HG03575 (cell line): ENCODE results near the gene HS1BP3.

ENCODE experiments used
- ATAC-seq: cut with Tn5 transposase; IDR thresholded peaks from one replicate; pipeline ENCODE4 v1.9.1; 2021; ENCODE audit not compliant: unreplicated experiment, insufficient number of reproducible peaks, low FRiP score; ENCODE audit errors: extremely low read depth

Gene HS1BP3

DNA sequence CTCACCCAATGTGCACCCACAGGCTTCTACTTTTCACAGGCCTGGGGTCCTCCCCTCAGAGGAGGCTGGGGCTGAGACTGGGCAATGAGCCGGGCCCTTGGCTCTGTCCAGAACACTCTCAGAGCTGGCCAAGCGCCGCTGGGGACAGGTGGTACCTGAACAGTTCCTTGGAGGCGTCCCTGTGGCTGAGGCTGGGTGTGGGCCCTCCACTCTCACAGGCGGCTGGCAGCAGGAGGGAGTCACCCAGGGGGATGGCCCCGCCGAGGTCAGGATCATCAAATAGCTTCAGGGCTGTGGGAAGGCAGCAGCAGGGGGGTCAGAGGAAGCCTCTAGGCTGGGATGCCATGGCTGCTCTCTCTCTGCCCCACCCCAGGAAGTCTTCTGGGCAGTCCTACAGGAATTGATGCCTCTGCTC lies 27.1 kb downstream of the HS1BP3 start:
- ATAC-seq = no peak

DNA sequence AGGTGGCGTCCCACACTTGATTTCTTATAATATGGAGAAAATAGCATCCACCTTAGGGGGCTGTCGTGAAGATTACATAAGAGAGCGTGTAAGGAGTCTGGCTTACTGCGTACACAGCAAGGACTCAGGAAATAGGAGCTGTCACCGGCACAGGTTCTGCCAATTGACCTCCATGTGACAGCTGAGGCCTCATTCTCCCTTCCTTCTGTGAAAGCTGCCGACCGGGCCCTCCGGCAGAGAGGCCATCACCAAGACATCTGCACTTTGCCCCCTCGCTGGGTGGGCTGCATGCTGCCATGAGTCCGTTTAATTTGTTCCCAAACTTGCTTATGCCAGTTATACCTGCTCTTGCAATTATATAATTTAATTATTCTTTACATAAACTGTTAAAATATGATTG lies 27.7 kb downstream of the HS1BP3 start:
- no peak for ATAC-seq

DNA sequence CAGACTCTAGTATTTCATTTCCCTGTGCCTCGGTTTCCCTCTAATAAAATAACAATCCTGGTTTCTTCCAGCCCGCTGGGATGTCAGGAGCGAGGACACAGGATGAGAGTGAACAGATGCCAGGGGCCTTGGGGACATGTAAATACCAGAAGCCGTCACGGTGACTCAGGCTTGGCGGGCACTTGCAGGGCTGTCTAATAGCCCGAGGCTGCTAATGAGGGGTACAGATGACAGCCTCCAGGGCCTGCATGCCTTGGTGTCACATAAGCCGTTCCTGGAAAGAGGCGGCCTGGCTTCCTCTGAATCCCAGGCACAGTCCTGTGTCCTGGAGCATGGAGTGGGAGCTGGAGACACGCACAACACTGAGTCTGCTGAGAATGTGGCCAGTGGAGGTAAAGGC lies 28.2 kb downstream of the HS1BP3 start:
- no peak for ATAC-seq

DNA sequence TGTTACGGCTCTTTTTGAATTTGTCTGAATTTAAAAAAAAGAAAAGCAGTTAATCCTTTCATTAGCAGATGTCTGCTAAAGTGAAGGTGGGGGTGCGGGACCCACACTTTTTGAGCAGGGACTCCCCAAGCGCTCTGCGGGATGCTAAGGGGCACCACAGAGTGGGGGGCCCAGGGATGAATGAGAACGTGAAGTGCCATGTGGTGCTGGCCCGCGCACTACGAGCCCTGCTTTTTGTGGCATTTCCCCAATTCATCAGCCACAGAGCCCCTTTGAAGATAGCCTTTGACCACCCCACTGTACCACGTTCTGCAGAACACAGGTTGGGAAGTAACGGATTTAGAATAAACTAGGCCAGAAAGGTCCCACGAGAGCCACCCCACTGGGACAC lies 28.6 kb downstream of the HS1BP3 start:
- ATAC-seq = no peak

DNA sequence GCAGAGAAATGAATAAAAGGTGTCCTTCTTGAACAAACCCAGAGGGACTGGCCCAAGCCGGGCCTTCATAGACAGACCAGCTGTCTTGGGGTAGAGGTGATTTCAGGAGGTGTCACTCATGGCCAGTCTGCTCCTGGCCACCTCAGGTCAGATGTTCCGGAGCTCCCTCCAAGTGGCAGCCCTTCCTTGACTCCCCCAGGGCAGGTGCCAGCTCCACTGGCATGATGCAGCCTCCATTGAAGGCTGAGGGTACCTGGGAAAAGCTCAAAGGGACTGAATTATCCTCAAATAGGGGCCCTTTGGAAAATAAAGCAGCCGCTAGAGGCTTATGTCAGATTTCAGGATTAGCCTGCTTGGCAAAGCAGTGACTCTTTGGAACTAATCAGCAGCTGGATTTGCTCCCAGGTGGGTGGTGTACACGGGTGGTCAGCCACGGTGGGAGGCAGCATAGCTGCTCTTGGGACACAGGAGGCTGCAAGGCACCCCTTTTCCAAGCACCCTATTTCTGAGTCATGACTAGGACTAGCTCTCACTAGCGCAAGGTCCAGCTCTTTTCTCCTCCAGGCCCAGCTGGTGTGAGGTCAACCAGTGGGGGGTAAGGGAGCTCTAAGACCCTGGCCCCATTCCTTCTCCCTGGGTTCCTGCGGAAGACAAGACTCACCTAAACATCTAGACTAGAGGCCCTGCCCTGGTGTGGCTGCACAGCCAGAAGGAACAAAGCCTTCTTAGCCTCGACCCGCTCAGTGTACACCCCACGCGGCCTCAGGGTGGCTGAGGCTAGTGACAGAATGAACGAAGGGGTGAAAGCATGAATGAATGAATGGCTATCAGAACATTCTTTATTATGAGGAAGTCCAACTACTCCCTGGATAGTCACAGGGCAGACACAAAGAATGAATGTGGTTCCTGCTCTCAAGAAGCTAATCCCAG lies 29.3 kb downstream of the HS1BP3 start:
- no peak for ATAC-seq

DNA sequence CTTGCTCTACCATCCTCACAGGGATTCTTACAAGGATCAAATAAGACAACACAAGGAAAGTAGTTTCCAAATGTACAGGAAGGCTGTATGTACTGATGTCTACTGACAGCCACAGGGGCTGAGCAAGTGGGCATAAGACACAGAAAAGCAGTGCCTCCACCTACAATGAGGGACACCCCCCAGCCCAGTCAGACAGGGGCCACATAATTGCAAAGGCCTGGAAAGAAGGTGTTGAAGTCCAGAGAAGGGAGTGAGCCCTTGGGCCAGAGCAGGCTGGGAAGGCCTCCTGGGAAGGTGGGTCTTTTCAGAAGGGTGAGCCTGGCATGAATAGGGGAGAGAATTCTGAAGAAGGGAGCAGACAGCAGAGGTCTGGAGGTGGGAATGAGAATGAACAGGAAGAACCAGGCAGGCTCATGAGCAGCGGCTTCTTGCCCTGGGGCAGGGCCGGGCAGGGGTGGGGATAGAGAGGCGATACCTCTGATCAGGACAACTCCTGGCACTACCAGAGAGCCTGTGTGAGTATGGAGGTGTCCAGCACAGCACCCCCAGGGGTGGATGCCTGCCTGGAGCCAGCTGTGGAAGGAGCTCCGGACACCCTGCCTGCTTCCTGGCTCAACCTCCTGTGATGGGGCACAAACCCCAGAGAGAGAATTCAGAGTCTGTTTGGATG lies 30.1 kb downstream of the HS1BP3 start:
- no peak for ATAC-seq

DNA sequence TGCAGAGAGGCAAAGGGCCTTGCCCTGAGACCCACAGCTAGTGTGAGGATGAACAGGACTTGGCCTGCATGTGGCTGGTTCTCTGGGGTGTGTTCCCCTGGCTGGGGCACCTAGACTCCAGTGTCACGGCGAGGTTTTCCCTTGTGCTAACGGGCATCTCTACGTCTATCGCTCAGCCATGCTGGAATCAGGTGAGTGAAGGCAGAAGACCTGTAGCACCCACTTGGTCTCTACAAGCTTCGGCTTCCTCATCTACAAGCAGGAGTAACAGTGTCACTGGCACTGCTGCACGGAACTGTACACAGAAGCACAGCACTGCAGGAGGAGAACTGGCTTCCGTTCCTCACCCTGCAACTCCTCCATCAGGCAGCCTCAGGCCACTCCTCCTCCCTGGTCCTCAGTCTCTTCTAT lies 30.6 kb downstream of the HS1BP3 start:
- ATAC-seq = no peak

DNA sequence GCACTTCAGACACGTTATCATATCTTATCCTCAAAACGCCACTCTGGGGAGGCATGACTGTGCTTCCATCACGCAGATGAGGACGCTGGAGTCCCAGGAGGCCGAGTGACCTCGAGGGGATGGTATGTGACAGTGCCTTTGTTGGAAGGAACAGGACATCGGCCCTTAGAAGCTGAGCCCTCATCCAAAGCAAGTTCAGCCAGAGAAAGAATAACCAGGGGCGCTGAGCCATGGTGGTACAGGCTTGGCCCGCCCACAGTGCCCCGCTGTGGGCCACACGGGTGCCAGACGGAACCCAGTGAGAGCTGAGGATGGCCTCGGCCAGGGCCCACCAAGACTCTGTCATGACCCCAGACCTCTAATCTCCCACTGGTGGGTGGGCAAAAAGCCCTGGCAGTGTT lies 31.3 kb downstream of the HS1BP3 start:
- no peak for ATAC-seq

DNA sequence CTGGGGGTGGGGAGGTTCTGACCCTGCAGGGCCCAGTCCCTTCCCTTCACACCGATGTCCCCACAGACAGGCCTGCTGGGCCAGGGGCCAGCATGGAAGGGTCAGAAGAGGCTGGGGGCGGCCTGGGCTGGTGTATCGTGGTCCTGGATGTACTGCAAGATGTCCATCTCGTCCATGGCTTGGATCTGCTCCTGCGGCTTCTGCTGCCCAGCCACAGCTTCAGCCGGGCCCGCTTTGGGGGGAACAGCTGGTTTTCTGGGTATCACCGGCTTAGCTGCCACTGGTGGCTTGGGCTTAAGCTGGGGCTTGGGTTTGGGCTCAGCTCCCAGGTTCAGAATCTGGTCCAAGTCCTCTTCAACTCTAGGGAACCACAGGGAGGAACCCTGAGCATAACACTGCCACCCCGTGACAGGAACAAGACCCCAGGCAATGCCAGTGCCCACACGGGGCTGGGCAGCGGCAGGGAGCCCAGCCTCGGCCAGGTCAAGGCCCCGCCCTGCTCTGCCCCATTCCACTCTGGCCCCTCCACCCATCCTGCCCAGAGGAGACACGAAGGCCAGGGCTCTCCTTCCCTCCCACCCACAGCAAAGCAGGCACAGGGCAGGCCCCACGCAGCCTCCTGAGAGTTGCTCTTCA lies 31.9 kb downstream of the HS1BP3 start:
- no peak for ATAC-seq

DNA sequence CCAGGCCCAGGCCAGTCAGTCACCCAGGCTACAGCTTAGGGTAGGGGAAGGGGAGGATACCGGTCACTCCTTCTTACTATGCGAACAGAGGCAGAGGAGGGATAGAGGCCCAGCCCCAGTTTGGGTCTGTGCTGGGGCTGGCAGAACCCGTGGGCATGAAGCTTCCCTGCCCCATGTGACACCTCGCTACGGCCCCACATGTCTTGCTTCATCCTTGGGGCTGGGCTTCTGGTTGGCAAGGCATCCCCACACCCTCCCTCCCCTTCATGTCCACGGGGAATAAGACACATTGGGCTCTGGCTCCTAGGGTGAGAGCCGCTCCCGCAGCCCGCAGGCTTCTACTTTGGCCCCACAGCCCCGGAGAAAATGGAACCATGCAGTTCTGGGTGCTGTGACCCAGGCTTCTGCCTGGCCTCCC lies 32.4 kb downstream of the HS1BP3 start:
- ATAC-seq = no peak

DNA sequence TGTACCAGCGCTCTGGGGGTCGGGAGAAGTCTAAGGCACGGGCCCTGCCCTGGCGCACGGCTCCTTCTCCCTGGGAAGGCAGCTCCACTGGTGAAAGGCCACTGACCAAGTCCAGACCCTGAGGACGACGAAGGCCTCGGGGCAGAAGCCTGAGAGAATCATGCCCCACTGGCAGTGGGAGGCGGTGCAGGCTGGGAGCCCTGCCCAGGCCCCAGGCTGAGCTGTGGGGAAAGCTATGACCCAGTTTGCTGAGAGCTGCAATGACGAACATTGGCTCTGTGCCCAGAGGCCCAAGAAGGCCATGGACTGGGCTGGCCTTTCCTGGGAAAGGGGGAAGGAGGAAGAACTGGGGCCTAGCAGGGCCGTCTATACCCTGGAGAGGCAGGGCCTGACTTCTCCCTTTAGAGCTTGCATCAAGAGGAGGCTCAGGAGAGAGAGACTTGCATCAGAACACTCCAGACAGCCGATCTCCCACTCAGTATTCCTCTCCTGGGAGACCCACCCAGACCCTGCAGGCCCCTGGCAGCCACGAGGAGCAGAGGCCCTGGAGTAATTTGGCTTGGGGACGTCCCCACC lies 32.9 kb downstream of the HS1BP3 start:
- ATAC-seq = no peak

DNA sequence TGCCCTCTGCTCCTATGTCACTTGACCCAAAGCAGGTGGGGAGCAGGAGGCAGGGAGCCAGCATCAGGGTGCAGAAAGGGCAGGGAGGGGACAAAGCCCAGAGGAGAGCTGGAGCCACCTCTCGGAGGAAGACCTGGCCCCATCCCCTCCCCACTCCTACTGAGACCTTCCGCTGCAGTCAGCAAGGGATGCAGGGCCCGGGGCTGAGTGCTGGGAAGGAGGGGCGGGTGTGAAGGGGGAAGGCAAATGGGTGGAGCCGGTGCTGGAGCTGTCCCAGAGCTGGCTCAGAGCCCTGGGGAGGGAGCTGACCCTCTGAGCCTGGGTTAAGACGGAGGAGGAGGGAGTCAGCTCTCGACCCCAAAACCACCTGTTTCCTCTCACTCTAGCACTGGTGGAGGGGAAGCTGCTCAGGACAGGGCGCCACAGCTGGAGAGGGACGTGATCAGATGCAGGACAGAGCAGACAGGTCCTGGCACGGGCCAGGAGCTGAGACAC lies 33.8 kb downstream of the HS1BP3 start:
- ATAC-seq = no peak

DNA sequence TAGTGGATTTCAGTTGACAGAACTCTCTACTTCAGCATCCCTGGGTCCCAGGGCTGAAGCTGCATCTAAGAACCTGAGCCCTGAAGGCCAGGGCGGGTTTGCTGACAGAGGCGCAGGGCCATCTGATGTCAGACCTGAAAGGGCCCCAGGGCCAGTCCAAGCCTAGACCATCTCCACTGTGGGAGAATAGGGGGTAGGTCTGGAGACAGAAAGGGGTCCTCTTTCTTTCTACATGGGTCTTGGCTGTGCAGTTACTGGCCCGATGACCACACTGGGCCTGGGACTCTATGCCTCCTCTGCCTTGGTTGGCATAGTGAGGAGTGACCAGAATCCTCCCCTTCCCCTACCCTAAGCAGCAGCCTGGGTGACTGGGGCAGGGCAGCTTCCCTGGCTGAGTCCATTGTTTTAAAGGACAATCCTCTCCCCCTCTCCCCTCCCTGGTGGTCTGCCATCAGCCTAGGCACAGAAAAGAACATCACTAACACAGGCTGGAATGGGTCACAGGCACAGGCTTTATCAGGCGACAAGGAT lies 34.5 kb downstream of the HS1BP3 start:
- no peak for ATAC-seq

DNA sequence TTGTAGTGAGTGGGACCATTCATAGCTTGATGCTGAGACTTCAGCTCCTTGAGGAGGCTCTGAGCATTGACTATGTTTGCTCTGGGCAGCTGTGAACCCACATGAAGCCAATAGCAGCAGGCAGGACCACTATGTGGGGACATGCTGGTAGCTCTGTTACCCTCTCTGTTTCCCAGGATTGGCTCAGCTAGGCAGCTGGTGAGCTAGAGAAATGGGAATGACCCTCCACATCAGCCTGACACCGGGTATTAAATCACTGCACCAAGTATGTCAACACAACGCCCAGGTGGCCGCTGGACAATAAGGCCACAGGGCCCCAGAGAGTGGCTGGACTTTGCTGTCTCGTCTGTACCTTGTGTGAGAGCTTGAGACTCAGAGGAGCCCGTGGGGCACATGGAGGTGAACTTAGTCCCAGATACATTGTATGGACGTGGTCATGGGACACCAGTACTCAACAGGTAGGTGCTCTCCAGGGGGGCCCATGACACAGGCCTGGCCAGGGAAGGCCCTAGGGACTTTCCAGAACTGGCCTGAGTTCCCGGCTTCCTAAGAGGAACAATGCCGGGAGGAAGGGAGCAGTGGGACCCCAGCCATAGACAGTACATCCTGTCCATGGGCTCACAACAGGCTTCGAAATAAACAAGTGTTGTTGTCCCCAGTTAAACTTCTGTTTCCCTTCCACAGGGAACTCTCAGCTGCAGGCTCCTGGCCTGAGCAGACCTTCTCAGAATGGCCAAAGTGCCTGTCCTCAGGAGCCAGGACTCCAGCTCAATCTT lies 35.2 kb downstream of the HS1BP3 start:
- ATAC-seq = no peak

DNA sequence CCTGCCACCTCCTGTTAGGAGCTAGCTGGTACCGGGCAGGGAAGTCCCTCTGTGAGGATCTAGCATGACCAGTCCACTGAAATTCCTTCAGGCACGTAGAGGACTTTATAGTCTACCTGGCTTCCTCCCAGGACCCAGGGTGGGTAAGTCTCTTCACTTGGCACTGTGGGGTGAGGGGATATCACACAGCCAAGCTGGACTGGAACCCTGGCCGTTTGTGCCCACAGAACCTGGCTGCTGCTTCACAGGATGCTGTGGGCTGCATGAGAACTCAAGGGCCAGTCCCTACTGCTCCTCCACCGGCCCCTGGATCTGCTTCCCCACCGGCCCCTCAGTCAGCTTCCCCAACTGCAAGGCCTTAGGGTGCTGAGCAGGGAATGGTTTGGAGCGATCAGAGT lies 35.8 kb downstream of the HS1BP3 start:
- ATAC-seq = no peak

DNA sequence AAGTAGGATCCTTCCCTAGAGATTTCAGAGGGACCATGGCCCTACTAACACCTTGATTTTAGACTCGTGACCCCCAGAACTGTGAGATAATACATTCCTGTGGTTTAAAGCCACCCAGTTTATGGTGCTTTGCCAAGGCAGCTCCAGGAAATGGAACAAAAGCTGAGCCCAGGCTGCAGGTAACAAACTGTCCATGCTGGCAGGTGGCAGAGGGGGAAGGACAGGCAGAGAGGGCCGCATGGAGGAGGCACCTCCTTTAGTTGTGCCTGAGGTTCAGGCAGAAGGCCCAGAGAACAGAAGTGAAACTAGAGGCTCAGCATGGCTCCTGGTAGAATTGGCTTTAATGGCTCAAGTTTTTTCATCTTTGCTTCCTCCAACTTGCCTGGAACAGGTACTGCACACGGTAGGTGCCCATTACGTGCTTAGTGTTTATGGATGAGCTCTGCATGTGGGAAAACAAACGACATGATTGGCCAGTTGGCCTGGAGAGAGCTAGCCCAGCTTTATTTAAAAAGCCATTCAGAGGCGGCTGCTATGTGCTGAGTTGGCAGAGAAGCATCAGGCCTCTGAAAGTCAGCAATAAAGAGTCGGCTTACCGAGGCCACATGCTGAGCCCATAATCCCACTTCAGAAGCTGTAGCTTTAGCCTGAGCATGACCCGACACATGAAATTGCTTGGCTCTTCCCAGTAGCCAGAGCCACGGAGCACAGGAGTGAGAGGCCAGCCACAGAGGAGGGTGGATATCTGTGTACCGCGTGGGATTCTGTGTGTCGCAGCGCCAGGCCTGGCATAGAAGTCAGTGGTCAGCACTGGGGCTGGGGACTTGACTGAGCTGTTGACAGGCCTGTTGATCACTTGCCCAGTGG lies 36.5 kb downstream of the HS1BP3 start:
- no peak for ATAC-seq
